Transverse colon (tissue), 4 donors: ENCODE data around the gene STAG1. TPM values are rescaled to one million over a fixed set of nuclear protein-coding genes. Genes with fewer than 3 reads are reported as not detected.
"Not testable (repeated sequence)": the region's sequence is repeated elsewhere in the genome, so short reads cannot be mapped to it uniquely, and the experiment has no call there.

Experiments used
- DNase-seq: peaks from one replicate; pipeline ENCODE4 v3.0.0-alpha.2; 2019
- H3K27ac ChIP-seq, 4 donors: fragments of 200-600 bp; sonication (generic); 2 replicates each; pipeline ENCODE4 v1.5.1; 2016 to 2018; ENCODE audit warnings: inconsistent platforms in 4 of 4
- H3K27me3 ChIP-seq: fragments of 200-600 bp; sonication (generic); 2 replicates; pipeline ENCODE4 v1.5.1; 2017; ENCODE audit warnings: inconsistent platforms
- H3K36me3 ChIP-seq, 4 donors: fragments of 200-600 bp; sonication (generic); 2 replicates each; pipeline ENCODE4 v1.5.1; 2017 to 2019; ENCODE audit warnings: inconsistent platforms in 4 of 4
- H3K4me1 ChIP-seq, 4 donors: fragments of 200-600 bp; sonication (generic); 2 replicates each; pipeline ENCODE4 v1.5.1; 2017 to 2020; ENCODE audit warnings: inconsistent platforms in 4 of 4
- H3K4me3 ChIP-seq, 4 donors: fragments of 200-600 bp; sonication (generic); 1 replicate in 1 of 4; 2 replicates in 3 of 4; pipeline versions ENCODE4 v1.5.1 to v1.6.1; 2017 to 2019; ENCODE audit warnings: inconsistent platforms in 4 of 4
- H3K9me3 ChIP-seq, 2 donors: fragments of 200-600 bp; sonication (generic); 2 replicates each; pipeline ENCODE4 v1.5.1; 2017 to 2019; ENCODE audit warnings: inconsistent platforms in 2 of 2
- EP300 ChIP-seq: sonication (generic); formaldehyde crosslinking; IDR thresholded peaks from one replicate; pipeline ENCODE4 v1.6.1; 2017; ENCODE audit warnings: antibody characterized with exemption, low read depth
- POLR2A ChIP-seq: fragments of 450-650 bp; IDR thresholded peaks from one replicate; pipeline ENCODE4 v1.6.1; 2016; ENCODE audit warnings: antibody characterized with exemption, mild to moderate bottlenecking, moderate library complexity
- POLR2AphosphoS5 ChIP-seq, 3 donors: sonication (generic); formaldehyde crosslinking; IDR thresholded peaks; one replicate each; pipeline ENCODE4 v1.6.1; 2016; ENCODE audit warnings: antibody characterized with exemption in 3 of 3
- WGBS, 2 donors: methylation state at CpG; one replicate each; pipeline ENCODE4 v1.1.5; 2018; ENCODE audit warnings: low coverage in 1 of 2; 5-methylcytosine and 5-hydroxymethylcytosine counted together
- in situ Hi-C, 4 donors: fragments of 200-750 bp; cut with MboI; loops; one replicate each; pipeline versions ENCODE4 v1.15.0 to v1.15.1; 2017; ENCODE audit warnings: low sequenced_read_pairs in 3 of 4, low pct_ligation_motif_present in 1 of 4, low pct_unique_long_range_greater_than_20kb in 1 of 4
- intact Hi-C: fragments of 100-400 bp; cut with DNase I; formaldehyde crosslinking; loops from one replicate; pipeline ENCODE4 v1.15.1; 2023; ENCODE audit warnings: low total_unique reads
- total RNA-seq, 4 donors: library from RNA; depleted of rRNA; stranded (reverse); fragments of >200 nt; gene quantifications; one replicate each; pipeline ENCODE4 v1.1.0, GENCODE V29; 2016
- TF ChIP-seq, protein P1 (sequence below), 5 experiments: fragments of 200-600 bp in 3 of 5; fragments of 450-650 bp in 2 of 5; sonication (generic) in 3 of 5; IDR thresholded peaks; 1 replicate in 2 of 5; 2 replicates in 3 of 5; pipeline ENCODE4 v1.5.1; 2016 to 2017; ENCODE audit warnings: antibody characterized with exemption in 5 of 5, inconsistent platforms in 3 of 5, mild to moderate bottlenecking in 2 of 5, moderate library complexity in 1 of 5

Gene STAG1
- total RNA-seq, 4 donors from 2014 or later: 14.5 to 57.2 (median 42.2) TPM

- Histone ChIP-seq H3K27ac (no peak overlapping the region), H3K9me3 (no peaks in the 10 kb centered on the region), H3K4me1 (peaks cover 0 to 6% (median 5%) of the 10 kb centered on the region in 4 donors), H3K4me3 (no peak overlapping the region), H3K27me3 (no peaks in the 10 kb centered on the region), H3K36me3 (no peaks in the 10 kb centered on the region)
- intact Hi-C loops: no loop called here
- no peak for TF ChIP-seq EP300
- TF ChIP-seq POLR2AphosphoS5 (IDR thresholded peaks at IDR 0.05): no peak
- TF ChIP-seq, protein P1, sequence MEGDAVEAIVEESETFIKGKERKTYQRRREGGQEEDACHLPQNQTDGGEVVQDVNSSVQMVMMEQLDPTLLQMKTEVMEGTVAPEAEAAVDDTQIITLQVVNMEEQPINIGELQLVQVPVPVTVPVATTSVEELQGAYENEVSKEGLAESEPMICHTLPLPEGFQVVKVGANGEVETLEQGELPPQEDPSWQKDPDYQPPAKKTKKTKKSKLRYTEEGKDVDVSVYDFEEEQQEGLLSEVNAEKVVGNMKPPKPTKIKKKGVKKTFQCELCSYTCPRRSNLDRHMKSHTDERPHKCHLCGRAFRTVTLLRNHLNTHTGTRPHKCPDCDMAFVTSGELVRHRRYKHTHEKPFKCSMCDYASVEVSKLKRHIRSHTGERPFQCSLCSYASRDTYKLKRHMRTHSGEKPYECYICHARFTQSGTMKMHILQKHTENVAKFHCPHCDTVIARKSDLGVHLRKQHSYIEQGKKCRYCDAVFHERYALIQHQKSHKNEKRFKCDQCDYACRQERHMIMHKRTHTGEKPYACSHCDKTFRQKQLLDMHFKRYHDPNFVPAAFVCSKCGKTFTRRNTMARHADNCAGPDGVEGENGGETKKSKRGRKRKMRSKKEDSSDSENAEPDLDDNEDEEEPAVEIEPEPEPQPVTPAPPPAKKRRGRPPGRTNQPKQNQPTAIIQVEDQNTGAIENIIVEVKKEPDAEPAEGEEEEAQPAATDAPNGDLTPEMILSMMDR (IDR thresholded peaks at IDR 0.05): no peak
- TF ChIP-seq POLR2A: no peak
- 72 to 81% methylated on average over 2 of the region's 2 CpGs for WGBS, 2 donors
- in situ Hi-C loops: no loop called here
- no peak for DNase-seq
Measured at GRCh38 chr3:136583823-136584222, 168.4 kb downstream of the STAG1 start.

GRCh38 chr3:136577791-136578190, 174.4 kb downstream of the STAG1 start:
- no peak for DNase-seq
- TF ChIP-seq POLR2AphosphoS5 (IDR thresholded peaks at IDR 0.05) (no peak), EP300 (no peak), POLR2A (no peak)
- TF ChIP-seq, protein P1 (IDR thresholded peaks at IDR 0.05): no peak
- no peaks in the 10 kb centered on the region for H3K4me1 ChIP-seq
- 96% methylated on average over 3 of the region's 3 CpGs for WGBS, 2 donors
- H3K27ac ChIP-seq: no peak overlapping the region
- H3K36me3 ChIP-seq: no peaks in the 10 kb centered on the region
- no peaks in the 10 kb centered on the region for H3K9me3 ChIP-seq
- H3K4me3 ChIP-seq: no peak overlapping the region
- H3K27me3 ChIP-seq: no peaks in the 10 kb centered on the region
- intact Hi-C loops (no loop called here), in situ Hi-C loops (no loop called here)

- intact Hi-C loops: no loop called here
- Histone ChIP-seq H3K27ac (no peak overlapping the region), H3K27me3 (no peaks in the 10 kb centered on the region), H3K4me1 (no peaks in the 10 kb centered on the region), H3K36me3 (no peaks in the 10 kb centered on the region), H3K9me3 (no peaks in the 10 kb centered on the region), H3K4me3 (no peak overlapping the region)
- 69 to 72% methylated on average over 6 of the region's 6 CpGs for WGBS, 2 donors
- DNase-seq: no peak
- in situ Hi-C loops: no loop called here
- TF ChIP-seq, protein P1 (IDR thresholded peaks at IDR 0.05): no peak
- TF ChIP-seq POLR2A: no peak
- TF ChIP-seq EP300: no peak
Measured at GRCh38 chr3:136576279-136577009, 175.7 kb downstream of the STAG1 start.

DNA sequence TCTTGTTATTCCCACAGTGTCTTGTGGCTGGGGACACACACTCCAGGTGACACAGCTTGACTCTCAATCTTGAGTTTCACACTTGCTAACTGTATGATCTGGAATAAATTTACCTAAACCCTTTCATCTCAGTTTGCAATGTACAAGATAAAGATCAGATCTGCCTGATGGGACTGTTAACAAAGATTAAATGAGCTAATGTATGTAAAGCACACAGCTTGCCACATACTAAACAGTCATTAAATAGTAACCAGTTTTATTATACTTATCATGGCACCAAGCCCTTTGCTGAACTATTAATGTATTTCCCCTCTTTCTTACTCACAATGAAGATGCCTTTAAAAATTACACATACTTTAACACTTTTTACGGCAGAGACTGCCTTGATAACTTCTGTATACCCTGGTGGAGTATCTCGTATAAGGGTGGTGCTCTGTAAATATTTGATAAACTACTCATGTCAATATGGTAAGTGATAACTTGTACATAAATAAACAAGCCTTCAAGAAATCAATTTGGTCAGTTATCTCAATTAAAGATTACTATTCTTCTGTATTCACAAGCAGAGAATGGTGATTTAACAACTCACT, 184.5 kb downstream of the STAG1 start:
- in situ Hi-C loops: no loop called here
- TF ChIP-seq EP300 (no peak), POLR2A (no peak), POLR2AphosphoS5 (IDR thresholded peaks at IDR 0.05) (no peak)
- TF ChIP-seq, protein P1 (IDR thresholded peaks at IDR 0.05): no peak
- Histone ChIP-seq H3K4me1 (no peaks in the 10 kb centered on the region), H3K36me3 (no peaks in the 10 kb centered on the region), H3K9me3 (no peaks in the 10 kb centered on the region), H3K27ac (no peak overlapping the region), H3K27me3 (no peaks in the 10 kb centered on the region), H3K4me3 (no peak overlapping the region)
- WGBS, 2 donors: 48 to 80% methylated on average over 2 of the region's 2 CpGs
- no peak for DNase-seq
- intact Hi-C loops: no loop called here

DNA sequence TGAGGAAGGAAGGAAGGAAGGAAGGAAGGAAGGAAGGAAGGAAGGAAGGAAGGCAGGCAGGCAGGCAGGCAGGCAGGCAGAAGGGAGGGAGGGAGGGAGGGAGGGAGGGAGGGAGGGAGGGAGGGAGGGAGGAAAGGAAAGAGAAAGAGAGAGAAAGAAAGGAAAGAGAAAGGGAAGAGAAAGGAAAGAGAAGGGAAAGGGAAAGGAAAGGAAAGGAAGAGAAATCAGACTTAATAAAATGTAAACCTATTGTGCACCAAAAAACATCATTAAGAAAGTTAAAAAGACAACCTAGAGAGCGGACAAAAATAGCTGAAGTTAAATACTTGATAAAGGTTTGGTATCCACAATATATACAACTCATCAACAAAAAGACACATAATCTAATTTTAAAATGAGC, 187.2 kb downstream of the STAG1 start:
- H3K9me3 ChIP-seq, H3K27me3 ChIP-seq, DNase-seq, H3K27ac ChIP-seq, H3K4me1 ChIP-seq, in situ Hi-C loops, H3K36me3 ChIP-seq, intact Hi-C loops, H3K4me3 ChIP-seq: not testable (repeated sequence)
- WGBS, 2 donors: 96% methylated on average over 1 of the region's 1 CpG; no CpG with 5 or more reads in 1 of the 2 donors
